Coronary artery (tissue), 2 donors: ENCODE measurements around the gene ZCCHC8.

Experiments used
- DNase-seq: peaks from one replicate; pipeline ENCODE4 v3.0.0-alpha.2; 2017; ENCODE audit warnings: low spot score
- H3K27ac ChIP-seq, 2 donors: fragments of 200-600 bp; sonication (generic); one replicate each; pipeline ENCODE4 v1.5.1; 2016 to 2019
- H3K4me3 ChIP-seq: fragments of 200-600 bp; sonication (generic); 2 replicates; pipeline ENCODE4 v1.5.1; 2016; ENCODE audit warnings: mild to moderate bottlenecking, moderate library complexity
- TF ChIP-seq, protein P1 (sequence below): fragments of 200-600 bp; sonication (generic); IDR thresholded peaks from one replicate; pipeline ENCODE4 v1.5.1; 2019; ENCODE audit warnings: antibody characterized with exemption

The ZCCHC8 gene

GRCh38 chr12:122528992-122529391, 28.3 kb upstream of the ZCCHC8 start:
- Histone ChIP-seq H3K4me3 (no peak overlapping the region), H3K27ac (no peak overlapping the region)
- TF ChIP-seq, protein P1, sequence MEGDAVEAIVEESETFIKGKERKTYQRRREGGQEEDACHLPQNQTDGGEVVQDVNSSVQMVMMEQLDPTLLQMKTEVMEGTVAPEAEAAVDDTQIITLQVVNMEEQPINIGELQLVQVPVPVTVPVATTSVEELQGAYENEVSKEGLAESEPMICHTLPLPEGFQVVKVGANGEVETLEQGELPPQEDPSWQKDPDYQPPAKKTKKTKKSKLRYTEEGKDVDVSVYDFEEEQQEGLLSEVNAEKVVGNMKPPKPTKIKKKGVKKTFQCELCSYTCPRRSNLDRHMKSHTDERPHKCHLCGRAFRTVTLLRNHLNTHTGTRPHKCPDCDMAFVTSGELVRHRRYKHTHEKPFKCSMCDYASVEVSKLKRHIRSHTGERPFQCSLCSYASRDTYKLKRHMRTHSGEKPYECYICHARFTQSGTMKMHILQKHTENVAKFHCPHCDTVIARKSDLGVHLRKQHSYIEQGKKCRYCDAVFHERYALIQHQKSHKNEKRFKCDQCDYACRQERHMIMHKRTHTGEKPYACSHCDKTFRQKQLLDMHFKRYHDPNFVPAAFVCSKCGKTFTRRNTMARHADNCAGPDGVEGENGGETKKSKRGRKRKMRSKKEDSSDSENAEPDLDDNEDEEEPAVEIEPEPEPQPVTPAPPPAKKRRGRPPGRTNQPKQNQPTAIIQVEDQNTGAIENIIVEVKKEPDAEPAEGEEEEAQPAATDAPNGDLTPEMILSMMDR = no peak
- no peak for DNase-seq

- H3K4me3 ChIP-seq = no peak overlapping the region
- TF ChIP-seq, protein P1 = no peak
- DNase-seq = no peak
- H3K27ac ChIP-seq = no peak overlapping the region
Observed at GRCh38 chr12:122528582-122528981, 27.9 kb upstream of the ZCCHC8 start.

GRCh38 chr12:122527478-122527944, 26.8 kb upstream of the ZCCHC8 start:
- Histone ChIP-seq H3K27ac (peak overlapping the region in 1 of 2 donors; percentile 67), H3K4me3 (peak overlapping the region; percentile 77)
- TF ChIP-seq, protein P1 = no peak
- DNase-seq = no peak

- peak; percentile 99 for DNase-seq
- Histone ChIP-seq H3K4me3 (peak within 1 kb of the TSS; percentile 81), H3K27ac (peak within 1 kb of the TSS; percentile 94 to 97)
- TF ChIP-seq, protein P1 = no peak
Observed at GRCh38 chr12:122526683-122527477, 26.1 kb upstream of the ZCCHC8 start, which contains the start of the genes KNTC1 and RSRC2. KNTC1 (plus strand) TSS chr12:122527249; CDS start chr12:122530064, 2,815 bp downstream. RSRC2 (minus strand) TSS chr12:122526936; CDS start chr12:122526853, 83 bp downstream.

- peak overlapping the region; percentile 81 for H3K4me3 ChIP-seq
- peak overlapping the region in 1 of 2 donors; percentile 71 for H3K27ac ChIP-seq
- DNase-seq = no peak
- TF ChIP-seq, protein P1 = no peak
Observed at GRCh38 chr12:122523846-122524718, 23.4 kb upstream of the ZCCHC8 start.

GRCh38 chr12:122523280-122523679, 22.5 kb upstream of the ZCCHC8 start:
- DNase-seq = no peak
- peak overlapping the region in 1 of 2 donors; percentile 45 for H3K27ac ChIP-seq
- peak overlapping the region; percentile 81 for H3K4me3 ChIP-seq
- TF ChIP-seq, protein P1 = no peak
